ENCODE results near the gene ARHGEF2. TPM values are rescaled to one million over a fixed set of nuclear protein-coding genes. Genes with fewer than 3 reads are reported as not detected.

The ARHGEF2 gene
- total and polyA plus RNA-seq, 12 donors = 22.7 to 79.8 (median 56.9) TPM

GRCh38 chr1:155962599-155963211, 15.6 kb downstream of the ARHGEF2 start:
- Histone ChIP-seq H3K27ac (peak overlapping the region; percentile 40 to 87 (median 76)), H3K27me3 (no peaks in the 10 kb centered on the region), H3K9me3 (no peaks in the 10 kb centered on the region), H3K36me3 (peaks cover 5 to 100% (median 76%) of the 10 kb centered on the region in 9 donors), H3K4me3 (peak overlapping the region in 1 of 10 donors; percentile 7), H3K4me1 (peaks cover 23 to 81% (median 63%) of the 10 kb centered on the region in 9 donors)
- intact Hi-C loops (cut with DNase I) = loop anchor here in 1 of 10 donors (2.0 kb wide), 1 partner anchor 16 kb away; the partner anchor contains the start of gene ARHGEF2
- DNase-seq = peak in 1 of 2 donors; percentile 61
- TF ChIP-seq, protein P1, sequence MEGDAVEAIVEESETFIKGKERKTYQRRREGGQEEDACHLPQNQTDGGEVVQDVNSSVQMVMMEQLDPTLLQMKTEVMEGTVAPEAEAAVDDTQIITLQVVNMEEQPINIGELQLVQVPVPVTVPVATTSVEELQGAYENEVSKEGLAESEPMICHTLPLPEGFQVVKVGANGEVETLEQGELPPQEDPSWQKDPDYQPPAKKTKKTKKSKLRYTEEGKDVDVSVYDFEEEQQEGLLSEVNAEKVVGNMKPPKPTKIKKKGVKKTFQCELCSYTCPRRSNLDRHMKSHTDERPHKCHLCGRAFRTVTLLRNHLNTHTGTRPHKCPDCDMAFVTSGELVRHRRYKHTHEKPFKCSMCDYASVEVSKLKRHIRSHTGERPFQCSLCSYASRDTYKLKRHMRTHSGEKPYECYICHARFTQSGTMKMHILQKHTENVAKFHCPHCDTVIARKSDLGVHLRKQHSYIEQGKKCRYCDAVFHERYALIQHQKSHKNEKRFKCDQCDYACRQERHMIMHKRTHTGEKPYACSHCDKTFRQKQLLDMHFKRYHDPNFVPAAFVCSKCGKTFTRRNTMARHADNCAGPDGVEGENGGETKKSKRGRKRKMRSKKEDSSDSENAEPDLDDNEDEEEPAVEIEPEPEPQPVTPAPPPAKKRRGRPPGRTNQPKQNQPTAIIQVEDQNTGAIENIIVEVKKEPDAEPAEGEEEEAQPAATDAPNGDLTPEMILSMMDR (IDR thresholded peaks at IDR 0.05) = no peak
- 56 to 62% methylated on average over 18 of the region's 18 CpGs for WGBS, 2 donors
- peak in 1 of 8 donors; percentile 8 for ATAC-seq

DNA sequence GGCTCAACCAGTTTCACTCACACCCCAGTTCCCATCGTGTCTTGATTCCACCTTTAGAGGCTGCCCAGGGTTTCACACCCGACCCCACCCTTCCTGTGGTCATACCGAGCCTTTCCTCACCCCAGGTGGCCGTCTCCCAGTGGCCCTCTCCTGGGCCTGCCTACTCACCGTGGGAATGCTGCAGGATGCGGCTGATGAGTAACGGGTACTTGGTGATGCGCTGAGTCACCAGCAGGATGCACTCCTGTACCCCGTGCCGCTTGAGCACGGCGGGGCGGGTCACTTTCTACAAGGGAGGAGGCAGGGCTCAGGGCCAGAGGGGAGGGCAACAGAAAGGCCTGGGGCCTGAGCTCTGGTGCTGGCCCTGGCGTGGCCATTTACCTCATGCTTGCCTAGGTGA, 16.4 kb downstream of the ARHGEF2 start:
- H3K36me3 ChIP-seq = peaks cover 5 to 100% (median 84%) of the 10 kb centered on the region in 9 donors
- 33 to 39% methylated on average over 14 of the region's 14 CpGs for WGBS, 2 donors
- peak overlapping the region; percentile 40 to 87 (median 76) for H3K27ac ChIP-seq
- no peak overlapping the region for H3K4me3 ChIP-seq
- peak; percentile 65 to 66 for DNase-seq
- intact Hi-C loops (cut with DNase I) = loop anchor here in 1 of 10 donors (2.0 kb wide), 1 partner anchor 17 kb away; the partner anchor contains the start of gene ARHGEF2
- peak; percentile 45 to 85 (median 70) for ATAC-seq
- TF ChIP-seq, protein P1 (IDR thresholded peaks at IDR 0.05) = peak in 7 of 9 donors; percentile 18 to 56 (median 39)
- H3K9me3 ChIP-seq = no peaks in the 10 kb centered on the region
- H3K4me1 ChIP-seq = peaks cover 21 to 73% (median 55%) of the 10 kb centered on the region in 9 donors
- H3K27me3 ChIP-seq = no peaks in the 10 kb centered on the region

- H3K36me3 ChIP-seq = peaks cover 8 to 100% (median 85%) of the 10 kb centered on the region in 9 donors
- no peak for DNase-seq
- peak overlapping the region; percentile 47 to 87 (median 76) for H3K27ac ChIP-seq
- peak in 5 of 8 donors; percentile 23 to 48 (median 31) for ATAC-seq
- no peak overlapping the region for H3K4me3 ChIP-seq
- TF ChIP-seq, protein P1 (IDR thresholded peaks at IDR 0.05) = no peak
- no peaks in the 10 kb centered on the region for H3K9me3 ChIP-seq
- no peaks in the 10 kb centered on the region for H3K27me3 ChIP-seq
- intact Hi-C loops (cut with DNase I) = no loop called here
- WGBS, 2 donors = 56 to 65% methylated on average over 3 of the region's 3 CpGs
- H3K4me1 ChIP-seq = peaks cover 17 to 56% (median 38%) of the 10 kb centered on the region in 9 donors
Measured at GRCh38 chr1:155960081-155960745, 18.1 kb downstream of the ARHGEF2 start.

DNA sequence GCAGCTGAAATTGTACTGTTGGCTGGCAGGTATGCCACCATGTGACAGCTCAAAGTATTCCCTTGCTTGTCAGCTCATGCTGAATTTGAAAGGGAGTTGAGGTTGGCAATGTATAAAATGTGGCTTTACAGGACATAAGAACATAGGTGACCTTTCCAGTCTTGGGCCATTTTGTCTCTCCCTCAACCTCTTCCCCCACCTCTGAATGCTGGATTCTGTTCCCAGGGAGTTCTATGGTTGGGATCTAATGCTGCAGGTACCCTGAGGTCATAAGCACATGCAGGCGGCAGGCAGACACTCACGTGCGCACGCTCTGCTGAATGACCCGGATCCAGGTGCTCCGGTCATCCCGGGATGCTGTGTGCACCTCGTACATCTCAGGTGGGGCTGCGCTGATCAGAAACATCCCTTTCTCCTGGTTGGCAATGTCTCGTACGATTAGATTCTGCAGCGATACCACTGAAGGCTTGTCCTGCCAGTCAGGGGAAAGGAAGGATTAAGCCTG, 20.9 kb downstream of the ARHGEF2 start:
- Histone ChIP-seq H3K27me3 (no peaks in the 10 kb centered on the region), H3K4me3 (no peak overlapping the region), H3K36me3 (peaks cover 9 to 100% (median 82%) of the 10 kb centered on the region in 9 donors), H3K9me3 (no peaks in the 10 kb centered on the region), H3K4me1 (peaks cover 12 to 32% (median 26%) of the 10 kb centered on the region in 9 donors), H3K27ac (no peak overlapping the region)
- DNase-seq (no peak), ATAC-seq (no peak)
- 90 to 94% methylated on average over 12 of the region's 12 CpGs for WGBS, 2 donors
- intact Hi-C loops (cut with DNase I) = no loop called here
- TF ChIP-seq, protein P1 (IDR thresholded peaks at IDR 0.05) = no peak
